H7 (cell line): ENCODE results near the gene ITGA11. TPM values are rescaled to one million over a fixed set of nuclear protein-coding genes. Genes with fewer than 3 reads are reported as not detected.

Source experiments
- DNase-seq: peaks from one replicate; pipeline ENCODE4 v3.0.0; 2012
- H3K27me3 ChIP-seq: 2 replicates; pipeline ENCODE4 v1.6.0; 2011; ENCODE audit warnings: mild to moderate bottlenecking, low read length; ENCODE audit not compliant: control insufficient read depth, insufficient read depth
- H3K36me3 ChIP-seq: replicated peaks from 2 replicates; pipeline ENCODE4 v1.5.1; 2011; ENCODE audit warnings: low read length; ENCODE audit not compliant: control insufficient read depth, insufficient read depth
- H3K4me3 ChIP-seq: 2 replicates; pipeline ENCODE4 v1.5.1; 2011; ENCODE audit warnings: low read depth, mild to moderate bottlenecking, control low read depth, low read length, moderate library complexity; ENCODE audit not compliant: insufficient read depth
- total RNA-seq: library from RNA; depleted of rRNA; stranded (reverse); fragments of >200 nt; shearing (Covaris generic); gene quantifications from 2 replicates; pipeline ENCODE4 v1.2.3, GENCODE V29; 2014

ITGA11 gene
- total RNA-seq, 1 experiment from 2014 or later = 0.03 TPM

- DNase-seq = no peak
- H3K4me3 ChIP-seq = no peak overlapping the region
- no peaks in the 10 kb centered on the region for H3K27me3 ChIP-seq
- H3K36me3 ChIP-seq = no peaks in the 10 kb centered on the region
These were observed 16.3 kb downstream of the ITGA11 start for GRCh38 chr15:68415501-68416157.

GRCh38 chr15:68415061-68415460 is 16.9 kb downstream of the ITGA11 start:
- H3K27me3 ChIP-seq = no peaks in the 10 kb centered on the region
- H3K4me3 ChIP-seq = no peak overlapping the region
- no peaks in the 10 kb centered on the region for H3K36me3 ChIP-seq
- no peak for DNase-seq

- no peak for DNase-seq
- H3K4me3 ChIP-seq = no peak overlapping the region
- H3K36me3 ChIP-seq = no peaks in the 10 kb centered on the region
- H3K27me3 ChIP-seq = no peaks in the 10 kb centered on the region
These were observed 17.4 kb downstream of the ITGA11 start for GRCh38 chr15:68414591-68414990.

GRCh38 chr15:68414206-68414555 is 17.8 kb downstream of the ITGA11 start:
- Histone ChIP-seq H3K4me3 (no peak overlapping the region), H3K36me3 (no peaks in the 10 kb centered on the region), H3K27me3 (no peaks in the 10 kb centered on the region)
- no peak for DNase-seq

- Histone ChIP-seq H3K4me3 (no peak overlapping the region), H3K27me3 (no peaks in the 10 kb centered on the region), H3K36me3 (no peaks in the 10 kb centered on the region)
- no peak for DNase-seq
These were observed 18.4 kb downstream of the ITGA11 start for GRCh38 chr15:68413363-68414205.

GRCh38 chr15:68412218-68412617 is 19.7 kb downstream of the ITGA11 start:
- Histone ChIP-seq H3K36me3 (no peaks in the 10 kb centered on the region), H3K27me3 (no peaks in the 10 kb centered on the region), H3K4me3 (no peak overlapping the region)
- DNase-seq = no peak

GRCh38 chr15:68411735-68412134 is 20.2 kb downstream of the ITGA11 start:
- no peak for DNase-seq
- H3K36me3 ChIP-seq = no peaks in the 10 kb centered on the region
- H3K27me3 ChIP-seq = no peaks in the 10 kb centered on the region
- no peak overlapping the region for H3K4me3 ChIP-seq

GRCh38 chr15:68411343-68411675 is 20.7 kb downstream of the ITGA11 start:
- Histone ChIP-seq H3K27me3 (no peaks in the 10 kb centered on the region), H3K4me3 (no peak overlapping the region), H3K36me3 (no peaks in the 10 kb centered on the region)
- DNase-seq = no peak

GRCh38 chr15:68410466-68411342 is 21.3 kb downstream of the ITGA11 start:
- DNase-seq = no peak
- no peaks in the 10 kb centered on the region for H3K27me3 ChIP-seq
- no peak overlapping the region for H3K4me3 ChIP-seq
- H3K36me3 ChIP-seq = no peaks in the 10 kb centered on the region

GRCh38 chr15:68409736-68410370 is 22.1 kb downstream of the ITGA11 start:
- H3K27me3 ChIP-seq = no peaks in the 10 kb centered on the region
- no peaks in the 10 kb centered on the region for H3K36me3 ChIP-seq
- H3K4me3 ChIP-seq = no peak overlapping the region
- DNase-seq = no peak

- no peak for DNase-seq
- no peak overlapping the region for H3K4me3 ChIP-seq
- no peaks in the 10 kb centered on the region for H3K27me3 ChIP-seq
- no peaks in the 10 kb centered on the region for H3K36me3 ChIP-seq
These were observed 23.0 kb downstream of the ITGA11 start for GRCh38 chr15:68408971-68409370.

GRCh38 chr15:68407886-68408881 is 23.8 kb downstream of the ITGA11 start:
- H3K36me3 ChIP-seq = no peaks in the 10 kb centered on the region
- H3K4me3 ChIP-seq = no peak overlapping the region
- H3K27me3 ChIP-seq = no peaks in the 10 kb centered on the region
- DNase-seq = no peak

- no peak for DNase-seq
- H3K4me3 ChIP-seq = no peak overlapping the region
- no peaks in the 10 kb centered on the region for H3K36me3 ChIP-seq
These were observed 24.6 kb downstream of the ITGA11 start for GRCh38 chr15:68407141-68407885.

More at GRCh38 chr15:68407141-68407885, 24.6 kb downstream of the ITGA11 start:
- no peaks in the 10 kb centered on the region for H3K27me3 ChIP-seq
